Testis (tissue), 2 donors: Measurements from ENCODE around the gene FXYD5.

Experiments
- CTCF ChIP-seq, 3 experiments: fragments of 450-650 bp in 2 of 3; fragments of 200-600 bp in 1 of 3; sonication (generic) in 1 of 3; IDR thresholded peaks; one replicate each; pipeline ENCODE4 v1.5.1; 2016 to 2019; ENCODE audit warnings: antibody characterized with exemption in 3 of 3, mild to moderate bottlenecking in 2 of 3, moderate library complexity in 1 of 3
- POLR2A ChIP-seq: fragments of 450-650 bp; IDR thresholded peaks from one replicate; pipeline ENCODE4 v1.6.1; 2017; ENCODE audit warnings: antibody characterized with exemption, mild to moderate bottlenecking, moderate library complexity

GRCh38 chr19:35177377-35178274 lies 23.1 kb downstream of the FXYD5 start:
- TF ChIP-seq CTCF (IDR thresholded peaks at IDR 0.05) (no peak), POLR2A (no peak)
